Lower lobe of right lung (tissue), 2 donors: ENCODE results near the gene GRIP2. TPM values are rescaled to one million over a fixed set of nuclear protein-coding genes. Genes with fewer than 3 reads are reported as not detected.

ENCODE experiments used
- ATAC-seq, 2 donors: fragments of 200-7000 bp; cut with Tn5 transposase; one replicate each; pipeline ENCODE4 v1.9.1; 2020 to 2022; ENCODE audit warnings: mild to moderate bottlenecking in 2 of 2, moderate library complexity in 2 of 2
- DNase-seq: peaks from one replicate; pipeline ENCODE4 v3.0.0-alpha.2; 2020
- H3K27ac ChIP-seq: fragments of 200-600 bp; one replicate; pipeline ENCODE4 v1.8.0; 2022
- H3K27me3 ChIP-seq: fragments of 200-600 bp; one replicate; pipeline ENCODE4 v1.8.0; 2022; ENCODE audit warnings: low read depth
- H3K36me3 ChIP-seq: fragments of 200-600 bp; one replicate; pipeline ENCODE4 v1.8.0; 2022; ENCODE audit warnings: mild to moderate bottlenecking
- H3K4me1 ChIP-seq: fragments of 200-600 bp; one replicate; pipeline ENCODE4 v1.8.0; 2022
- H3K4me3 ChIP-seq: fragments of 200-600 bp; one replicate; pipeline ENCODE4 v1.8.0; 2022; ENCODE audit warnings: mild to moderate bottlenecking
- H3K9me3 ChIP-seq: fragments of 200-600 bp; one replicate; pipeline ENCODE4 v1.8.0; 2022
- intact Hi-C: fragments of 100-400 bp; cut with DNase I; formaldehyde crosslinking; loops from one replicate; pipeline ENCODE4 v1.11.0; 2022
- total RNA-seq: library from RNA; stranded (reverse); fragmentation: NEBNext Ultra II Directional; extraction: Animal tissue kit (Norgen Biotek cat#: 25700); gene quantifications from one replicate; pipeline ENCODE4 v1.2.1, GENCODE V29; 2021
- TF ChIP-seq, protein P1 (sequence below): fragments of 200-600 bp; IDR thresholded peaks from one replicate; pipeline ENCODE4 v1.8.0; 2022; ENCODE audit warnings: antibody characterized with exemption, mild to moderate bottlenecking
- donor health status: DM: no; HTN: yes; CAD: no; lungs with severe emphysema.

GRIP2 gene
- total RNA-seq, 1 donor from 2014 or later, result 1.1 TPM

DNA sequence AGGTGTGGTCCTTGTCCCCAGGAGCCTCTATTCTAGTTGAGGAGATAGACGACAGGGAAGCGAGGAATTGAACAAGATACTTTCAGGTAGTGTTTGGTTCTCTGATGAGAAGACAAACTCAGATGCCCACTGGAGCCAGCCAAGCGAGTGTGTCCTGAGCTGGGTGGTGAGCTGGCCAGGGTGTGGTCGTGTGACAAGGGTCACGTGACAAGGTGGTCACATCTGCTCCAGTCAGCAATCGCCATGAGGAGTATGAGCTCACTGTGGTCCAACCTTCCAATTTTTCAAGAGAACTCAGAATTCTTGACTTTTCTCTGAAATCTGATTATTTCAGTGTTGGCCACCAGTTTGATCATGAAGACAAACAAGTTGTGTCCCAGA, 98.2 kb downstream of the GRIP2 start:
- no peak for DNase-seq
- intact Hi-C loops, result no loop called here
- ATAC-seq, result no peak
- Histone ChIP-seq H3K9me3 (no peaks in the 10 kb centered on the region), H3K4me3 (no peak overlapping the region), H3K36me3 (peaks cover 35% of the 10 kb centered on the region), H3K27ac (peak overlapping the region; percentile 18), H3K27me3 (no peaks in the 10 kb centered on the region), H3K4me1 (peaks cover 56% of the 10 kb centered on the region)
- TF ChIP-seq, protein P1, sequence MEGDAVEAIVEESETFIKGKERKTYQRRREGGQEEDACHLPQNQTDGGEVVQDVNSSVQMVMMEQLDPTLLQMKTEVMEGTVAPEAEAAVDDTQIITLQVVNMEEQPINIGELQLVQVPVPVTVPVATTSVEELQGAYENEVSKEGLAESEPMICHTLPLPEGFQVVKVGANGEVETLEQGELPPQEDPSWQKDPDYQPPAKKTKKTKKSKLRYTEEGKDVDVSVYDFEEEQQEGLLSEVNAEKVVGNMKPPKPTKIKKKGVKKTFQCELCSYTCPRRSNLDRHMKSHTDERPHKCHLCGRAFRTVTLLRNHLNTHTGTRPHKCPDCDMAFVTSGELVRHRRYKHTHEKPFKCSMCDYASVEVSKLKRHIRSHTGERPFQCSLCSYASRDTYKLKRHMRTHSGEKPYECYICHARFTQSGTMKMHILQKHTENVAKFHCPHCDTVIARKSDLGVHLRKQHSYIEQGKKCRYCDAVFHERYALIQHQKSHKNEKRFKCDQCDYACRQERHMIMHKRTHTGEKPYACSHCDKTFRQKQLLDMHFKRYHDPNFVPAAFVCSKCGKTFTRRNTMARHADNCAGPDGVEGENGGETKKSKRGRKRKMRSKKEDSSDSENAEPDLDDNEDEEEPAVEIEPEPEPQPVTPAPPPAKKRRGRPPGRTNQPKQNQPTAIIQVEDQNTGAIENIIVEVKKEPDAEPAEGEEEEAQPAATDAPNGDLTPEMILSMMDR, result no peak

DNA sequence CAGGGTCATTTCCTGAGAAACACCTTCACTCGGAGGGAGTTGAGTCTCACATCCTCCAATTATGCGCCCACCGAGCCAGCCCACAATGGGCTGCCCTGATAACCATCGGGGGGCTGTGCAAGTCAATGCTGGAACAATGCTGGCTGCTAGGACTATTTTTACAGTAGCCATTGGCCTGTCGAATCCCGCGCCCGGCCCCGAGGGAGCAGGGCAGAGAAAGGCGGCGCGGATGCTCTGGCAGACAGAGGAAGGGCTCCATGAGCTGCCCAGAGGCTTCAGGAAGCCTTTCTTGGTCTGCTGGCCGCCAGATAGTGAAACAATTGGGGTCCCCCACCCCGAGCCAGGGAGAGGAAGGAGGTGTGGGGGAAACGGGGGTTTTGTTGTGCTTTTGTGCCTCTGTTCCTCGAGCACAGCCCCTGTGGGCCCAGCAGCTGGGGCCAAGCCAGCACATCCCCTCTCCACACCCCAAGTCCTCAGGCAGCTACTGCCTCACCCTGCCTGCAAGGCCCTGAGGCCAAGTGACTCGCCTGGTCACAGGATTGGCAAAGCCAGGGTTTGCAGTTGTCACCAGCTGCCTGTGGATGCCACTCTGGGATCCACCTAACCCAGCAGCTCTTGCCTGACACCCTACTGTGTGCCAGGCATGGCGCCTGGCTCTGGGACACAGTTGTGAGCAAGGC, 98.8 kb downstream of the GRIP2 start:
- ATAC-seq (no peak), DNase-seq (no peak)
- peaks cover 30% of the 10 kb centered on the region for H3K36me3 ChIP-seq
- peak overlapping the region; percentile 18 for H3K27ac ChIP-seq
- peaks cover 61% of the 10 kb centered on the region for H3K4me1 ChIP-seq
- no peaks in the 10 kb centered on the region for H3K9me3 ChIP-seq
- no peaks in the 10 kb centered on the region for H3K27me3 ChIP-seq
- TF ChIP-seq, protein P1, result no peak
- H3K4me3 ChIP-seq, result no peak overlapping the region
- intact Hi-C loops, result no loop called here

DNA sequence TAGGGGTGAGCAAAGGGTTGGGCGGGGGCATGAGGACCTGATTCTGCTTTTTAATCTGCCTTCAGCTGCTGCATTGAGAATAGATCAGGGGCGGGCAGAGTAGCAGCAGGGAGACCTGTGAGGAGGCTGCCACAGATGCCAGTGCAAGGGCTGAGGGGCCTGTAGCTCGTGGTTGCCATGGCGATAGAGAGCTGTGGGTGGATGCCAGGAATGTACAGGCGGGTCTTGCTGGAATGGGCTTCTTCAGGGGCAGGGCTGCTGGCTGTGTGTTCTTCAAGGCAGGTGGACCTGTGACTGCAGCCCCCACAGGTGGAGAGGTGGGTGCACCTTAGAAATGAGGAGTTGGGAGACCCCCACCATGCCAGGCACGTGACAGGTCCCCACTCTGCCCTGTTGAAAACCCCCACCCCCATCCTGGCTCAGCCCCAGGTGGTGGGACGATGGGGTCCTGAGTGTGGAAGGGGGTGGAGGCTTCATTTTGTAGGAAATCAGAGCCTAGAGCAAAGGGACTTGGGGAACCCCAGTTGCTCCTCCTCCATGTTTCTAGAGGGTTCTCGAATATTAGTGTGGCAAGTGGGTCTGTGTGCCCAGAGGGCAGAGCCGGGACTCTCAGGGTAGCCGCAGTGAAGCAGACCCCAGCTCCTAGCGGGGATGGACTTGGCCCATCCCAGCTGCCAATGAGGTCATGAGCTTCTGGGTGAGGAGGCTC, 99.5 kb downstream of the GRIP2 start:
- peak; percentile 8 to 18 for ATAC-seq
- peaks cover 68% of the 10 kb centered on the region for H3K4me1 ChIP-seq
- intact Hi-C loops, result no loop called here

DNA sequence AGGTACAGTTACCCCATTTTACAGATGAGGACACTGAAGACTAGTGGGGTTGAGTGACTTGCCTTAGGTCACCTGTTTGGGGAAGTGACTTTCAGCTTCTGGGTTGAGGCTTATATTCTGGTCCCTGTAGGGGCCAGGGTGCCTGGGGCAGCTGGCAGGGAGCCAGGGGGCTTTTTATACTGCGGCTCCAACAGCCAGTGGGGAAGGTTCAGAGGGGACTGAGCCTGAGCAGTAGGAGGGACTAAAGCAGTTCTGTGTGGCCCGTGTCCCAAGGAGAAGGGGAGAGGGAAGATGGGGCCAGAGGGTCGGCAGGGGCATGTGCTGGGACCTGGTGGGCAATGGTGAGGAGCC, 100.0 kb downstream of the GRIP2 start:
- intact Hi-C loops, result no loop called here
- TF ChIP-seq, protein P1, result no peak
- Histone ChIP-seq H3K4me1 (peaks cover 74% of the 10 kb centered on the region), H3K4me3 (no peak overlapping the region), H3K27ac (peak overlapping the region; percentile 29), H3K36me3 (peaks cover 18% of the 10 kb centered on the region), H3K27me3 (no peaks in the 10 kb centered on the region), H3K9me3 (no peaks in the 10 kb centered on the region)
- no peak for ATAC-seq
- DNase-seq, result no peak

More for the DNA sequence above, 99.5 kb downstream of the GRIP2 start:
- Histone ChIP-seq H3K36me3 (peaks cover 23% of the 10 kb centered on the region), H3K9me3 (no peaks in the 10 kb centered on the region), H3K4me3 (no peak overlapping the region), H3K27me3 (no peaks in the 10 kb centered on the region), H3K27ac (no peak overlapping the region)
- TF ChIP-seq, protein P1, result no peak
- DNase-seq, result no peak

DNA sequence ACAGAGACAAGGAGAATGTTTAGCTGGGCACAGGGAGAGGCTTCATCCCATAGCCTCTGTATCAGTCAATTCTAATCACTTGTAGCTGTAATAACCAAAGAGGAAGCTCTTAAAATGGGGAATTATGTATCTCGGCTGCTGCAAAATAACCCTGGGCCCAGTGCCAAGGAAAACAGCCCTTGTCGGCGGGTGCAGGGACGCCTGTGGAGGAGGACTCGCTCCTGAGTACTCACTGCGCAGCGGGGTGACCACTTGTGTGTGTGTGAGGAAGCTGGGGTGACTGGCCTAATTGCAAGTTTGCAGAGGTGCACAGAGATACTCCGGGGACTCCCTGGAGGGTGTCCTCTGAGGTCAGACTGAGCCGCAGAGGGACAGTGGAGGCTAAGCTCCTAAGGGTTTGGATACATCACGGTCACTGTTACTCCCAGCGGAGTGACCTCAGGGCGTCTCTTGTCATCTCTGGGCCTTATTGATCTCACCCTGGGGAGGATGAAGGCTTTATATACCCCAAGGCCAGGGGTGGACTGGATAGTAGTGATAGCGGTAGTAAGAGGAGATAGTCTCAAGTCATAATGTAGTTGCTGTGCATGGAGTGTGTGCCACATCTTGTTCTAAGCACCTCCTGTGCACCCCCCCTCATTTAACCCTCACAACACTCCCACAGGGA, 100.5 kb downstream of the GRIP2 start:
- peaks cover 79% of the 10 kb centered on the region for H3K4me1 ChIP-seq
- ATAC-seq, result peak; percentile 64 to 65
- DNase-seq, result peak; percentile 88

More for the DNA sequence above, 100.5 kb downstream of the GRIP2 start:
- Histone ChIP-seq H3K36me3 (peaks cover 15% of the 10 kb centered on the region), H3K27me3 (no peaks in the 10 kb centered on the region), H3K9me3 (no peaks in the 10 kb centered on the region), H3K4me3 (peak overlapping the region; percentile 6), H3K27ac (peak overlapping the region; percentile 29)
- intact Hi-C loops, result no loop called here
- TF ChIP-seq, protein P1, result no peak

Other genes starting within 250 kb of the GRIP2 start
- 84.0 TPM for gene SLC6A6, start 137.7 kb downstream of the GRIP2 start, total RNA-seq
- gene CCDC174, start 111.4 kb upstream of the GRIP2 start, total RNA-seq, result 18.2 TPM
- not detected for gene C3orf20, start 134.8 kb upstream of the GRIP2 start, total RNA-seq